ENCODE data around the gene HHATL. TPM values are rescaled to one million over a fixed set of nuclear protein-coding genes. Genes with fewer than 3 reads are reported as not detected.

Gene HHATL
- total RNA-seq, 2 experiments from 2014 or later: not detected

GRCh38 chr3:42747581-42747980 lies 45.0 kb upstream of the HHATL start:
- DNase-seq (ENCODE audit: low spot score): no peak
- Histone ChIP-seq H3K9me2 (ENCODE audit: insufficient read depth, low read length) (no peaks in the 10 kb centered on the region), H3K9me3 (ENCODE audit: low read length) (no peaks in the 10 kb centered on the region), H3K4me1 (ENCODE audit: insufficient read depth, low read length, poor library complexity, severe bottlenecking) (no peaks in the 10 kb centered on the region), H3K4me2 (ENCODE audit: low read length) (no peak overlapping the region), H3K4me3 (ENCODE audit: low read depth, low read length, poor library complexity, severe bottlenecking) (no peak overlapping the region), H3K36me3 (ENCODE audit: insufficient read depth, low read length) (no peaks in the 10 kb centered on the region), H3K79me2 (ENCODE audit: insufficient read depth, low read depth, low read length) (no peaks in the 10 kb centered on the region), H3K27ac (ENCODE audit: low read depth, low read length, poor library complexity, severe bottlenecking) (no peak overlapping the region), H4K20me1 (ENCODE audit: insufficient read depth, low read length) (no peaks in the 10 kb centered on the region), H2AFZ (ENCODE audit: low read length) (no peak overlapping the region)
- intact Hi-C loops (cut with micrococcal nuclease; ENCODE audit: unreplicated experiment): loop anchor here (10.0 kb wide), 1 partner anchor 93 kb away; the partner anchor contains the start of gene ZBTB47
- ChIA-PET CTCF (ENCODE audit: unreplicated experiment) (no interaction called here), POLR2A (no interaction called here)
- BruUV-seq (replicated peaks): no TSS peak
- TF ChIP-seq EZH2phosphoT487 (IDR thresholded peaks at IDR 0.05; ENCODE audit: borderline replicate concordance, low read depth, low read length): no peak
- TF ChIP-seq CTCF (conservative IDR thresholded peaks at IDR 0.05; ENCODE audit: low read length): no peak

- no TSS peak for BruUV-seq (replicated peaks)
- Histone ChIP-seq H3K27ac (ENCODE audit: low read depth, low read length, poor library complexity, severe bottlenecking) (no peak overlapping the region), H3K36me3 (ENCODE audit: insufficient read depth, low read length) (no peaks in the 10 kb centered on the region), H3K4me1 (ENCODE audit: insufficient read depth, low read length, poor library complexity, severe bottlenecking) (no peaks in the 10 kb centered on the region), H3K4me3 (ENCODE audit: low read depth, low read length, poor library complexity, severe bottlenecking) (no peak overlapping the region), H3K9me2 (ENCODE audit: insufficient read depth, low read length) (no peaks in the 10 kb centered on the region), H3K4me2 (ENCODE audit: low read length) (no peak overlapping the region), H4K20me1 (ENCODE audit: insufficient read depth, low read length) (no peaks in the 10 kb centered on the region), H3K79me2 (ENCODE audit: insufficient read depth, low read depth, low read length) (no peaks in the 10 kb centered on the region), H3K9me3 (ENCODE audit: low read length) (no peaks in the 10 kb centered on the region), H2AFZ (ENCODE audit: low read length) (no peak overlapping the region)
- DNase-seq (ENCODE audit: low spot score): no peak
- intact Hi-C loops (cut with micrococcal nuclease; ENCODE audit: unreplicated experiment): loop anchor here (10.0 kb wide), 1 partner anchor 92 kb away; the partner anchor contains the start of gene ZBTB47
- POLR2A ChIA-PET: interaction anchor here (0.7 kb wide), 1 partner anchor 155 kb away, joined by 3 read pairs; no protein-coding TSS in a partner anchor
- CTCF ChIA-PET (ENCODE audit: unreplicated experiment): no interaction called here
- TF ChIP-seq CTCF (conservative IDR thresholded peaks at IDR 0.05; ENCODE audit: low read length): no peak
- TF ChIP-seq EZH2phosphoT487 (IDR thresholded peaks at IDR 0.05; ENCODE audit: borderline replicate concordance, low read depth, low read length): no peak
Measured at GRCh38 chr3:42746455-42747450, 44.2 kb upstream of the HHATL start.
